ENCODE measurements around the gene ELMO3. TPM values are rescaled to one million over a fixed set of nuclear protein-coding genes. Genes with fewer than 3 reads are reported as not detected.

The ELMO3 gene
- total RNA-seq, 2 donors from 2014 or later: 24.1 to 40.5 TPM

- intact Hi-C loops (cut with DNase I): no loop called here
- Histone ChIP-seq H3K4me1 (peaks cover 40% of the 10 kb centered on the region), H3K27ac (peak overlapping the region; percentile 55 to 77 (median 66)), H3K9me3 (no peaks in the 10 kb centered on the region), H3K36me3 (replicated peaks in 1 of 2; ENCODE audit: insufficient read depth in 1 of 2, low read depth in 2 of 2) (peaks cover 0 to 12% of the 10 kb centered on the region in 2 donors), H3K4me3 (no peak overlapping the region), H3K27me3 (no peaks in the 10 kb centered on the region)
- ATAC-seq (no peak), DNase-seq (no peak)
- 90 to 95% methylated on average over 4 of the region's 4 CpGs for WGBS, 2 donors
- TF ChIP-seq CTCF (IDR thresholded peaks at IDR 0.05) (no peak), POLR2A (IDR thresholded peaks at IDR 0.05) (no peak)
Measured at GRCh38 chr16:67240506-67240905, 41.6 kb downstream of the ELMO3 start.

GRCh38 chr16:67241008-67241900, 42.3 kb downstream of the ELMO3 start:
- TF ChIP-seq POLR2A (IDR thresholded peaks at IDR 0.05): no peak
- no peak for TF ChIP-seq CTCF (IDR thresholded peaks at IDR 0.05)
- DNase-seq (peak; percentile 60 to 82 (median 70)), ATAC-seq (peak; percentile 60)
- Histone ChIP-seq H3K4me1 (peaks cover 47% of the 10 kb centered on the region), H3K36me3 (replicated peaks in 1 of 2; ENCODE audit: insufficient read depth in 1 of 2, low read depth in 2 of 2) (peaks cover 0 to 7% of the 10 kb centered on the region in 2 donors), H3K27ac (peak overlapping the region; percentile 55 to 77 (median 66)), H3K27me3 (no peaks in the 10 kb centered on the region), H3K4me3 (no peak overlapping the region), H3K9me3 (no peaks in the 10 kb centered on the region)
- intact Hi-C loops (cut with DNase I): no loop called here
- 60 to 61% methylated on average over 7 to 10 of the region's 10 CpGs for WGBS, 2 donors

GRCh38 chr16:67242138-67242730, 43.3 kb downstream of the ELMO3 start:
- DNase-seq (no peak), ATAC-seq (no peak)
- 80 to 95% methylated on average over 4 of the region's 4 CpGs for WGBS, 2 donors
- Histone ChIP-seq H3K9me3 (no peaks in the 10 kb centered on the region), H3K36me3 (replicated peaks in 1 of 2; ENCODE audit: insufficient read depth in 1 of 2, low read depth in 2 of 2) (peaks cover 0 to 2% of the 10 kb centered on the region in 2 donors), H3K4me1 (peaks cover 47% of the 10 kb centered on the region), H3K27ac (peak overlapping the region in 2 of 4 donors; percentile 76 to 77), H3K27me3 (no peaks in the 10 kb centered on the region), H3K4me3 (no peak overlapping the region)
- intact Hi-C loops (cut with DNase I): no loop called here
- TF ChIP-seq CTCF (IDR thresholded peaks at IDR 0.05): no peak
- TF ChIP-seq POLR2A (IDR thresholded peaks at IDR 0.05): no peak

- 80 to 82% methylated on average over 4 of the region's 4 CpGs for WGBS, 2 donors
- no peak overlapping the region for H3K4me3 ChIP-seq
- peak overlapping the region in 2 of 4 donors; percentile 92 to 97 for H3K27ac ChIP-seq
- ATAC-seq: no peak
- H3K36me3 ChIP-seq (replicated peaks in 1 of 2; ENCODE audit: insufficient read depth in 1 of 2, low read depth in 2 of 2): peaks cover 0 to 2% of the 10 kb centered on the region in 2 donors
- no peaks in the 10 kb centered on the region for H3K9me3 ChIP-seq
- TF ChIP-seq CTCF (IDR thresholded peaks at IDR 0.05): no peak
- TF ChIP-seq POLR2A (IDR thresholded peaks at IDR 0.05): no peak
- peak in 1 of 4 donors; percentile 42 for DNase-seq
- peaks cover 57% of the 10 kb centered on the region for H3K4me1 ChIP-seq
- intact Hi-C loops (cut with DNase I): no loop called here
- H3K27me3 ChIP-seq: peaks cover 0 to under 1% of the 10 kb centered on the region in 2 donors
Measured at GRCh38 chr16:67243481-67243880, 44.5 kb downstream of the ELMO3 start.
